Mesendoderm (in vitro differentiated cells): ENCODE results near the gene ZNF782.

Experiments used
- DNase-seq: peaks from one replicate; pipeline ENCODE4 v3.0.0; 2013
- H2AK5ac ChIP-seq: 2 replicates; pipeline ENCODE4 v1.6.1; 2013; ENCODE audit warnings: low read length, inconsistent platforms
- H2BK120ac ChIP-seq: 2 replicates; pipeline ENCODE4 v1.6.1; 2013; ENCODE audit warnings: low read depth, mild to moderate bottlenecking, low read length, moderate library complexity, mixed read lengths
- H2BK15ac ChIP-seq: replicated peaks from 2 replicates; pipeline ENCODE4 v1.6.1; 2013; ENCODE audit warnings: low read depth, mild to moderate bottlenecking, moderate library complexity
- H2BK5ac ChIP-seq: 2 replicates; pipeline ENCODE4 v1.6.1; 2013; ENCODE audit warnings: low read length, inconsistent platforms
- H3K18ac ChIP-seq: 2 replicates; pipeline ENCODE4 v1.6.1; 2013; ENCODE audit warnings: mild to moderate bottlenecking, low read length, mixed read lengths
- H3K23ac ChIP-seq: one replicate; pipeline ENCODE4 v1.6.1; 2013; ENCODE audit warnings: low read length
- H3K27ac ChIP-seq: 2 replicates; pipeline ENCODE4 v1.5.1; 2013; ENCODE audit warnings: low read depth, mild to moderate bottlenecking, inconsistent platforms, low read length, moderate library complexity
- H3K27me3 ChIP-seq: 2 replicates; pipeline ENCODE4 v1.6.1; 2013; ENCODE audit warnings: low read length, control low read depth, mild to moderate bottlenecking, inconsistent platforms; ENCODE audit not compliant: insufficient read depth, poor library complexity
- H3K36me3 ChIP-seq: 2 replicates; pipeline ENCODE4 v1.6.1; 2013; ENCODE audit warnings: low read length, inconsistent platforms; ENCODE audit not compliant: control insufficient read depth, insufficient read depth
- H3K4ac ChIP-seq: one replicate; pipeline ENCODE4 v1.6.1; 2013; ENCODE audit warnings: low read depth, mild to moderate bottlenecking, low read length, moderate library complexity
- H3K4me1 ChIP-seq: 2 replicates; pipeline ENCODE4 v1.6.1; 2013; ENCODE audit warnings: low read depth, low read length, inconsistent platforms; ENCODE audit not compliant: control insufficient read depth
- H3K4me2 ChIP-seq: 2 replicates; pipeline ENCODE4 v1.6.1; 2013; ENCODE audit warnings: low read length
- H3K4me3 ChIP-seq: 2 replicates; pipeline ENCODE4 v1.5.1; 2013; ENCODE audit warnings: mild to moderate bottlenecking, low read length
- H3K56ac ChIP-seq: one replicate; pipeline ENCODE4 v1.6.1; 2013; ENCODE audit warnings: low read length
- H3K79me1 ChIP-seq: 2 replicates; pipeline ENCODE4 v1.6.1; 2013; ENCODE audit warnings: low read length, inconsistent platforms
- H3K79me2 ChIP-seq: 2 replicates; pipeline ENCODE4 v1.6.1; 2013; ENCODE audit warnings: mild to moderate bottlenecking, low read length; ENCODE audit not compliant: control insufficient read depth, insufficient read depth
- H3K9ac ChIP-seq: 2 replicates; pipeline ENCODE4 v1.6.1; 2013; ENCODE audit warnings: low read length, inconsistent platforms
- H4K5ac ChIP-seq: one replicate; pipeline ENCODE4 v1.6.1; 2013; ENCODE audit warnings: low read length
- H4K8ac ChIP-seq: one replicate; pipeline ENCODE4 v1.6.1; 2013; ENCODE audit warnings: low read depth, mild to moderate bottlenecking, control low read depth, low read length, moderate library complexity
- WGBS: extraction: QIAGEN DNeasy Blood & Tissue Kit; methylation state at CpG from one replicate; pipeline ENCODE4 v1.1.7; 2013; ENCODE audit warnings: low lambda C conversion rate, missing lambda C conversion rate; ENCODE audit not compliant: insufficient coverage; ENCODE audit errors: extremely low coverage; 5-methylcytosine and 5-hydroxymethylcytosine counted together

Gene ZNF782

GRCh38 chr9:96883922-96884321, 29.6 kb upstream of the ZNF782 start:
- no peak overlapping the region for H3K4me3 ChIP-seq
- no peak overlapping the region for H3K4me2 ChIP-seq
- no peak overlapping the region for H2BK120ac ChIP-seq
- no peak overlapping the region for H4K8ac ChIP-seq
- H3K79me1 ChIP-seq, result no peaks in the 10 kb centered on the region
- DNase-seq, result no peak
- H3K36me3 ChIP-seq, result no peaks in the 10 kb centered on the region
- H3K27me3 ChIP-seq, result no peaks in the 10 kb centered on the region
- H3K4me1 ChIP-seq, result no peaks in the 10 kb centered on the region
- H2BK5ac ChIP-seq, result no peak overlapping the region
- H2AK5ac ChIP-seq, result no peak overlapping the region
- H3K9ac ChIP-seq, result no peak overlapping the region
- H3K23ac ChIP-seq, result no peak overlapping the region
- H3K56ac ChIP-seq, result no peak overlapping the region
- H3K4ac ChIP-seq, result no peak overlapping the region
- H3K18ac ChIP-seq, result no peak overlapping the region
- no CpG with 5 or more reads among the region's 1 CpG for WGBS
- H2BK15ac ChIP-seq, result no peak overlapping the region
- H3K79me2 ChIP-seq, result no peaks in the 10 kb centered on the region
- H4K5ac ChIP-seq, result no peak overlapping the region
- H3K27ac ChIP-seq, result no peak overlapping the region

GRCh38 chr9:96877269-96877668, 23.0 kb upstream of the ZNF782 start:
- no CpG with 5 or more reads among the region's 43 CpGs for WGBS

GRCh38 chr9:96875461-96876142, 21.3 kb upstream of the ZNF782 start:
- Histone ChIP-seq H3K9ac (peak overlapping the region; percentile 41), H2BK120ac (no peak overlapping the region), H3K79me1 (no peaks in the 10 kb centered on the region), H3K27me3 (no peaks in the 10 kb centered on the region), H3K4me3 (peak overlapping the region; percentile 42), H3K56ac (peak overlapping the region; percentile 73), H2BK5ac (no peak overlapping the region), H4K5ac (no peak overlapping the region), H3K4ac (no peak overlapping the region), H3K23ac (no peak overlapping the region), H2AK5ac (no peak overlapping the region), H3K36me3 (no peaks in the 10 kb centered on the region), H3K4me1 (no peaks in the 10 kb centered on the region), H3K18ac (peak overlapping the region; percentile 28), H3K79me2 (no peaks in the 10 kb centered on the region), H3K4me2 (peak overlapping the region; percentile 82), H2BK15ac (no peak overlapping the region), H3K27ac (no peak overlapping the region), H4K8ac (no peak overlapping the region)
- WGBS, result no CpG with 5 or more reads among the region's 43 CpGs
- peak; percentile 99 for DNase-seq

More at GRCh38 chr9:96877269-96877668, 23.0 kb upstream of the ZNF782 start:
- no peak overlapping the region for H3K4me2 ChIP-seq
- no peak overlapping the region for H2BK120ac ChIP-seq
- no peak overlapping the region for H4K5ac ChIP-seq
- peak overlapping the region; percentile 82 for H4K8ac ChIP-seq
- H3K56ac ChIP-seq, result no peak overlapping the region
- H2BK5ac ChIP-seq, result no peak overlapping the region
- no peak overlapping the region for H3K23ac ChIP-seq
- no peak overlapping the region for H2BK15ac ChIP-seq
- H3K36me3 ChIP-seq, result no peaks in the 10 kb centered on the region
- no peaks in the 10 kb centered on the region for H3K79me1 ChIP-seq
- no peaks in the 10 kb centered on the region for H3K79me2 ChIP-seq
- DNase-seq, result no peak
- H3K4me1 ChIP-seq, result no peaks in the 10 kb centered on the region
- no peak overlapping the region for H2AK5ac ChIP-seq
- no peaks in the 10 kb centered on the region for H3K27me3 ChIP-seq
- no peak overlapping the region for H3K4me3 ChIP-seq
- no peak overlapping the region for H3K18ac ChIP-seq
- H3K4ac ChIP-seq, result no peak overlapping the region
- H3K27ac ChIP-seq, result no peak overlapping the region
- H3K9ac ChIP-seq, result no peak overlapping the region

- no peak overlapping the region for H2BK5ac ChIP-seq
- H3K79me2 ChIP-seq, result no peaks in the 10 kb centered on the region
- peak overlapping the region; percentile 82 for H3K4me2 ChIP-seq
- H3K23ac ChIP-seq, result no peak overlapping the region
- H3K36me3 ChIP-seq, result no peaks in the 10 kb centered on the region
- no peak overlapping the region for H3K4me3 ChIP-seq
- no peaks in the 10 kb centered on the region for H3K4me1 ChIP-seq
- no peak overlapping the region for H4K5ac ChIP-seq
- no peak overlapping the region for H2AK5ac ChIP-seq
- no peak overlapping the region for H3K27ac ChIP-seq
- no peak overlapping the region for H4K8ac ChIP-seq
- H3K27me3 ChIP-seq, result no peaks in the 10 kb centered on the region
- peak overlapping the region; percentile 41 for H3K9ac ChIP-seq
- H3K79me1 ChIP-seq, result no peaks in the 10 kb centered on the region
- peak overlapping the region; percentile 28 for H3K18ac ChIP-seq
- no peak overlapping the region for H2BK15ac ChIP-seq
- DNase-seq, result no peak
- no peak overlapping the region for H2BK120ac ChIP-seq
- no peak overlapping the region for H3K4ac ChIP-seq
- WGBS, result no CpG with 5 or more reads among the region's 13 CpGs
- peak overlapping the region; percentile 73 for H3K56ac ChIP-seq
These were observed 20.7 kb upstream of the ZNF782 start for GRCh38 chr9:96874947-96875460.

- H3K79me1 ChIP-seq, result no peaks in the 10 kb centered on the region
- no peaks in the 10 kb centered on the region for H3K79me2 ChIP-seq
- H3K4me2 ChIP-seq, result no peak overlapping the region
- H3K56ac ChIP-seq, result no peak overlapping the region
- no peak overlapping the region for H2BK15ac ChIP-seq
- no peak overlapping the region for H2BK120ac ChIP-seq
- no peak overlapping the region for H3K18ac ChIP-seq
- no peak overlapping the region for H4K5ac ChIP-seq
- no peak overlapping the region for H2AK5ac ChIP-seq
- no peak overlapping the region for H3K9ac ChIP-seq
- no peak overlapping the region for H4K8ac ChIP-seq
- H3K4me1 ChIP-seq, result no peaks in the 10 kb centered on the region
- no peak overlapping the region for H2BK5ac ChIP-seq
- no peak overlapping the region for H3K4ac ChIP-seq
- DNase-seq, result no peak
- WGBS, result no CpG with 5 or more reads among the region's 7 CpGs
- H3K27me3 ChIP-seq, result no peaks in the 10 kb centered on the region
- H3K27ac ChIP-seq, result no peak overlapping the region
- H3K36me3 ChIP-seq, result no peaks in the 10 kb centered on the region
- no peak overlapping the region for H3K4me3 ChIP-seq
- H3K23ac ChIP-seq, result no peak overlapping the region
These were observed 20.0 kb upstream of the ZNF782 start for GRCh38 chr9:96874201-96874785.
